Measurements from ENCODE around the gene NCOA5. TPM values are rescaled to one million over a fixed set of nuclear protein-coding genes. Genes with fewer than 3 reads are reported as not detected.

NCOA5 gene
- total and polyA plus RNA-seq, 10 of the 15 experiments (the other 5 are each of a cell fraction or from before 2014, with no cell fraction given): 7.7 to 38.1 (median 30.1) TPM

GRCh38 chr20:46132705-46133120, 43.0 kb upstream of the NCOA5 start:
- Histone ChIP-seq H3K27ac (ENCODE audit: control insufficient read depth, insufficient read depth) (no peak overlapping the region), H3K4me2 (ENCODE audit: control insufficient read depth, insufficient read depth) (no peak overlapping the region), H2AFZ (ENCODE audit: control insufficient read depth, low read depth, low read length) (no peak overlapping the region), H3K36me3 (ENCODE audit: control insufficient read depth in 2 of 2, insufficient read depth in 2 of 2, low read length in 1 of 2) (peaks cover 0 to 6% of the 10 kb centered on the region in 2 experiments; a peak in 3 of 4 replicates), H3K4me3 (no peak overlapping the region), H3K9ac (ENCODE audit: control insufficient read depth, insufficient read depth, low read length) (no peak overlapping the region), H3K79me2 (ENCODE audit: control insufficient read depth, insufficient read depth, low read length) (no peaks in the 10 kb centered on the region), H3K27me3 (replicated peaks in 1 of 2; ENCODE audit: control insufficient read depth in 2 of 2, insufficient read depth in 2 of 2, low read length in 1 of 2) (peaks cover 0 to 3% of the 10 kb centered on the region in 2 experiments; a peak in 2 of 4 replicates), H3K4me1 (ENCODE audit: control insufficient read depth, insufficient read depth, low read length) (peaks cover 21% of the 10 kb centered on the region), H4K20me1 (ENCODE audit: control insufficient read depth, insufficient read depth) (peaks cover 6% of the 10 kb centered on the region), H3K9me3 (replicated peaks; ENCODE audit: control insufficient read depth, insufficient read depth, low read length) (no peaks in the 10 kb centered on the region)
- DNase-seq (ENCODE audit: low read depth, low spot score) (no peak), FAIRE-seq (no peak), ATAC-seq (peak; percentile 76)
- ChIA-PET POLR2A (no interaction called here), SMC1A (ENCODE audit: uncharacterized antibody, unreplicated experiment) (interaction anchor here (0.8 to 5.9 kb wide), 5 partner anchors 9 to 216 kb away, joined by 3 to 39 read pairs (median 5); partner anchors contain the start of gene CD40), CTCF (interaction anchor here (0.8 to 6.0 kb wide), 17 partner anchors 13 to 353 kb away, joined by 3 to 63 read pairs (median 4); partner anchors contain the start of gene ELMO2), RAD21 (ENCODE audit: unreplicated experiment) (interaction anchor here (0.7 to 0.9 kb wide), 3 partner anchors 25 to 217 kb away, joined by 3 read pairs; no protein-coding TSS in a partner anchor)
- WGBS (ENCODE audit: insufficient coverage, insufficient replicate concordance, low lambda C conversion rate, missing lambda C conversion rate): 15% methylated on average over 17 of the region's 17 CpGs
- in situ Hi-C loops (cut with MboI): no loop called here
- intact Hi-C loops (cut with micrococcal nuclease; ENCODE audit: unreplicated experiment): loop anchor here (1.0 to 2.0 kb wide), 3 partner anchors 42 to 279 kb away; no protein-coding TSS in a partner anchor
- BruUV-seq (replicated peaks): no TSS peak
- TF ChIP-seq, protein P1, sequence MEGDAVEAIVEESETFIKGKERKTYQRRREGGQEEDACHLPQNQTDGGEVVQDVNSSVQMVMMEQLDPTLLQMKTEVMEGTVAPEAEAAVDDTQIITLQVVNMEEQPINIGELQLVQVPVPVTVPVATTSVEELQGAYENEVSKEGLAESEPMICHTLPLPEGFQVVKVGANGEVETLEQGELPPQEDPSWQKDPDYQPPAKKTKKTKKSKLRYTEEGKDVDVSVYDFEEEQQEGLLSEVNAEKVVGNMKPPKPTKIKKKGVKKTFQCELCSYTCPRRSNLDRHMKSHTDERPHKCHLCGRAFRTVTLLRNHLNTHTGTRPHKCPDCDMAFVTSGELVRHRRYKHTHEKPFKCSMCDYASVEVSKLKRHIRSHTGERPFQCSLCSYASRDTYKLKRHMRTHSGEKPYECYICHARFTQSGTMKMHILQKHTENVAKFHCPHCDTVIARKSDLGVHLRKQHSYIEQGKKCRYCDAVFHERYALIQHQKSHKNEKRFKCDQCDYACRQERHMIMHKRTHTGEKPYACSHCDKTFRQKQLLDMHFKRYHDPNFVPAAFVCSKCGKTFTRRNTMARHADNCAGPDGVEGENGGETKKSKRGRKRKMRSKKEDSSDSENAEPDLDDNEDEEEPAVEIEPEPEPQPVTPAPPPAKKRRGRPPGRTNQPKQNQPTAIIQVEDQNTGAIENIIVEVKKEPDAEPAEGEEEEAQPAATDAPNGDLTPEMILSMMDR (IDR thresholded peaks at IDR 0.05 in 2 of 3, conservative IDR thresholded peaks at IDR 0.05 in 1 of 3; ENCODE audit: control insufficient read depth in 2 of 3, extremely low read depth in 1 of 3, insufficient read depth in 1 of 3, low read depth in 3 of 3, low read length in 3 of 3): peak; percentile 82 to 87 (median 87)
- TF ChIP-seq TCF7 (IDR thresholded peaks at IDR 0.05; ENCODE audit: borderline replicate concordance) (no peak), POLR2A (IDR thresholded peaks at IDR 0.05; ENCODE audit: low read depth, low read length) (peak; percentile 57), NR2C1 (IDR thresholded peaks at IDR 0.05) (no peak), PKNOX1 (IDR thresholded peaks at IDR 0.05) (no peak), E2F8 (IDR thresholded peaks at IDR 0.05; ENCODE audit: low read depth, partially characterized antibody) (no peak), KDM1A (IDR thresholded peaks at IDR 0.05; ENCODE audit: borderline replicate concordance) (no peak), SMC3 (IDR thresholded peaks at IDR 0.05; ENCODE audit: borderline replicate concordance, low read length) (peak; percentile 66), NFIC (IDR thresholded peaks at IDR 0.05; ENCODE audit: low read depth, low read length) (peak; percentile 14; the same call in 1 of the 2 replicates), POU2F2 (IDR thresholded peaks at IDR 0.05; ENCODE audit: borderline replicate concordance, low read depth, low read length) (peak; percentile 18; the same call in 1 of the 3 replicates), KLF5 (IDR thresholded peaks at IDR 0.05; ENCODE audit: partially characterized antibody) (no peak), NR2F1 (conservative IDR thresholded peaks at IDR 0.05) (no peak)
- TF ChIP-seq, protein P2, sequence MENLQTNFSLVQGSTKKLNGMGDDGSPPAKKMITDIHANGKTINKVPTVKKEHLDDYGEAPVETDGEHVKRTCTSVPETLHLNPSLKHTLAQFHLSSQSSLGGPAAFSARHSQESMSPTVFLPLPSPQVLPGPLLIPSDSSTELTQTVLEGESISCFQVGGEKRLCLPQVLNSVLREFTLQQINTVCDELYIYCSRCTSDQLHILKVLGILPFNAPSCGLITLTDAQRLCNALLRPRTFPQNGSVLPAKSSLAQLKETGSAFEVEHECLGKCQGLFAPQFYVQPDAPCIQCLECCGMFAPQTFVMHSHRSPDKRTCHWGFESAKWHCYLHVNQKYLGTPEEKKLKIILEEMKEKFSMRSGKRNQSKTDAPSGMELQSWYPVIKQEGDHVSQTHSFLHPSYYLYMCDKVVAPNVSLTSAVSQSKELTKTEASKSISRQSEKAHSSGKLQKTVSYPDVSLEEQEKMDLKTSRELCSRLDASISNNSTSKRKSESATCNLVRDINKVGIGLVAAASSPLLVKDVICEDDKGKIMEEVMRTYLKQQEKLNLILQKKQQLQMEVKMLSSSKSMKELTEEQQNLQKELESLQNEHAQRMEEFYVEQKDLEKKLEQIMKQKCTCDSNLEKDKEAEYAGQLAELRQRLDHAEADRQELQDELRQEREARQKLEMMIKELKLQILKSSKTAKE (IDR thresholded peaks at IDR 0.05; ENCODE audit: low read depth, poor library complexity, severe bottlenecking): no peak
- TF ChIP-seq, protein P3, sequence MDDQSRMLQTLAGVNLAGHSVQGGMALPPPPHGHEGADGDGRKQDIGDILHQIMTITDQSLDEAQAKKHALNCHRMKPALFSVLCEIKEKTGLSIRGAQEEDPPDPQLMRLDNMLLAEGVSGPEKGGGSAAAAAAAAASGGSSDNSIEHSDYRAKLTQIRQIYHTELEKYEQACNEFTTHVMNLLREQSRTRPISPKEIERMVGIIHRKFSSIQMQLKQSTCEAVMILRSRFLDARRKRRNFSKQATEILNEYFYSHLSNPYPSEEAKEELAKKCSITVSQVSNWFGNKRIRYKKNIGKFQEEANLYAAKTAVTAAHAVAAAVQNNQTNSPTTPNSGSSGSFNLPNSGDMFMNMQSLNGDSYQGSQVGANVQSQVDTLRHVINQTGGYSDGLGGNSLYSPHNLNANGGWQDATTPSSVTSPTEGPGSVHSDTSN (IDR thresholded peaks at IDR 0.05; ENCODE audit: insufficient replicate concordance, low read depth, low read length): no peak

All from GM12878 (cell line).